Activated naive CD4-positive, alpha-beta T cell treated with anti-CD3 and anti-CD28 coated beads for 36 hours (primary cell): ENCODE results near the gene PGD. TPM values are rescaled to one million over a fixed set of nuclear protein-coding genes. Genes with fewer than 3 reads are reported as not detected.
A peak's percentile ranks its signal among the peaks of the same experiment; 100 is the strongest.

ENCODE experiments used
- CTCF ChIA-PET: fragments of 350-600 bp; sonication (Branson Sonifier 250); formaldehyde crosslinking; loops from one replicate; lab custom pipeline; 2021; ENCODE audit warnings: antibody characterized with exemption; lab: Charles Lee
- DNase-seq: peaks from one replicate; pipeline ENCODE4 v3.0.0-alpha.2; 2020
- H3K27ac Mint-ChIP-seq: one replicate; pipeline ENCODE4 v1.8.0; 2021; ENCODE audit warnings: mild to moderate bottlenecking, mixed read lengths
- H3K27me3 Mint-ChIP-seq: one replicate; pipeline ENCODE4 v1.8.0; 2021; ENCODE audit warnings: low read depth, mixed read lengths
- H3K36me3 Mint-ChIP-seq: one replicate; pipeline ENCODE4 v1.8.0; 2021; ENCODE audit warnings: low read depth, mixed read lengths
- H3K4me1 Mint-ChIP-seq: one replicate; pipeline ENCODE4 v1.8.0; 2021; ENCODE audit warnings: low read depth, mixed read lengths
- H3K4me3 Mint-ChIP-seq: one replicate; pipeline ENCODE4 v1.8.0; 2021; ENCODE audit warnings: mild to moderate bottlenecking, moderate library complexity, mixed read lengths
- H3K9me3 Mint-ChIP-seq: one replicate; pipeline ENCODE4 v1.8.0; 2021; ENCODE audit warnings: mixed read lengths
- intact Hi-C: fragments of 100-400 bp; cut with micrococcal nuclease; formaldehyde crosslinking; loops from one replicate; pipeline ENCODE4 v1.15.1; 2023
- total RNA-seq, 2 experiments: library from RNA; stranded (reverse); gene quantifications; one replicate each; pipeline ENCODE4 v1.2.3, GENCODE V29; 2021

The PGD gene
- total RNA-seq, 2 experiments from 2014 or later: 94.8 to 101 TPM

DNA sequence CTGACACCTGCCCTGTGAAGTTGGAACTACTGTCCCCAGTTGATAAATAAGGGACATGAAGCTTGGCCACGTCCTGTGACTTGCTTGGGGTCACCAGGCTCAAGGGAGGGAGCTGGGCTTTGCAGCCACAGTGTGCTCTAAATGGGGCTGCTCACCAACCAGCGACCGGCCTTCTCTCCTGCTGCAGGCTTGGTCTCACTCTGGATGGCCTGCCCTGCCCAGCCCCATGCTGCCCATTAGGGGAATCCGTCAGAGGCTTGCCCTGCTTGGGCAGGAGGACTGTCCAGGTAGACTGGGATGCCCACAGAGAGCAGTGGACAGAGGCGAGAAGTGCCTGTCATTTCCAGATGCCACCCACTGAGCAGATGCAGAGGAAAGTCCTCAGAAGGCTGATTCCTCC is 30.1 kb downstream of the PGD start:
- intact Hi-C loops: loop anchor here (1.0 to 5.0 kb wide), 7 partner anchors 31 to 802 kb away; partner anchors contain the start of genes KIF1B, LZIC and NMNAT1
- Mint-ChIP-seq H3K36me3 (no peaks in the 10 kb centered on the region), H3K4me3 (no peak overlapping the region), H3K9me3 (no peaks in the 10 kb centered on the region), H3K27me3 (no peaks in the 10 kb centered on the region), H3K27ac (no peak overlapping the region), H3K4me1 (peaks cover 21% of the 10 kb centered on the region)
- CTCF ChIA-PET: interaction anchor here (0.6 to 4.3 kb wide), 8 partner anchors 9 to 554 kb away, joined by 3 to 46 read pairs (median 4); no protein-coding TSS in a partner anchor
- no peak for DNase-seq

DNA sequence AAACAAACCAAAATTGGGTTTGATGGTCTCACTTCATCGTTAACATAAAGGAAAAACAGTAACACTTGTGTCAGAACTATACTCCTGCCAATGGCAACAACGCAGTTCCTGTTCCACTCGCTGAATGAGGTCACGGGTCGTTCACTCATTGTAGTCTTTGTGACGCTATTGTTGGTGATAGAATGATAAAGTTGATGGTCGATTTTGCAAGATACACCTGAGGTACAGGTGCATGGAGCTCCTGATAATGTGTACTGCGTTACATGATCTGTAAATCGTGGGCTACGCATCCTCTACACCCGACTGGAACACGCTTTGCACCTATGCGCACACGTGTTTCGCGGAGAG is 31.0 kb downstream of the PGD start:
- intact Hi-C loops: loop anchor here (1.0 to 5.0 kb wide), 6 partner anchors 42 to 803 kb away; partner anchors contain the start of genes DFFA, LZIC, NMNAT1 and UBE4B
- Mint-ChIP-seq H3K27ac (no peak overlapping the region), H3K36me3 (no peaks in the 10 kb centered on the region), H3K9me3 (no peaks in the 10 kb centered on the region), H3K4me3 (peak overlapping the region; percentile 93), H3K4me1 (peaks cover 21% of the 10 kb centered on the region), H3K27me3 (no peaks in the 10 kb centered on the region)
- CTCF ChIA-PET: interaction anchor here (0.6 to 4.3 kb wide), 13 partner anchors 8 to 480 kb away, joined by 3 to 46 read pairs (median 3); no protein-coding TSS in a partner anchor
- peak; percentile 75 for DNase-seq

DNA sequence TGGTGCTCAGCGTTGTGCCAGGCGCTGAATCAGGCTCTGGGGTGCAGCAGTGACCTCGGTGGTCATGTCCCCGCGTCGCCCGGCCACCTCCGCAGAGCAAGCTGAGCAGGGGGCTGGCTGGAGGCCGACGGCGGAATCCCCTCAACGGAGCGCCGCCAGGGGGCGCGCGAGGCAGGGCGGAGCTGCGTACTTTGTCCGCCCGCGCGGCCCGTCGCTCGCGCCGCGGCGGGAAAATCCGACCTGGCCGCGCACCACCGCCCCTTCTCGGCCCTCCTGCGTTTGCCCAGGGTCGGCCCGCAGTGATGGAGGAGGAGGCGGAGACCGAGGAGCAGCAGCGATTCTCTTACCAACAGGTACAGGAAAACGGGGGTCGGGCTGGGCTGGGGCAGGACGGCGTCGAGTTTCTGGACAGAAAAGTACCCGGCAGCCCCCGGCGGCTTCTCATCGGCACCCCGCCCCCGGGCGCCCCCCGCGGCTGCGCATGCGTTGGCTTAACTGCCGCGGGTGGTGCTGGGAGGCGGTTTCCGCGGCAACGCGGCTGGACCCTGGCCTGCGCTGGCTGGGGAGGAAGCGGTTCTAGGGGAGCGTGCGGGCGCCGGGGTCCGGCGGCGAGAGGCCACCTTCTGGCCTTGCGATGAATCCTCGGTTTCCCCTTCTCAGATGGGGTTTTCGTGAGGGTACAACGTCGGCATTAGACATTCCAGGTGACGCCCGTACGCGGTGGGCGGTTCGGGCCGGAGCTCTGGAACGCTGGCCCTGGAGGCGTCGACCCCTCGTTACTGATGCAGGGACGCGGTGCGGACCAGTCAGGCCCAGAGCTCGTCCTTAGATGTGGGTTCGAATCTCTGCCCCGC is 31.6 kb downstream of the PGD start, which contains the start of gene CENPS:
CENPS (plus strand) TSS at position 218 of the 854 bp plus-strand sequence; CDS start at position 303, 85 bp downstream.
- no peaks in the 10 kb centered on the region for H3K36me3 Mint-ChIP-seq
- CTCF ChIA-PET: interaction anchor here (0.6 to 4.3 kb wide), 13 partner anchors 10 to 479 kb away, joined by 3 to 46 read pairs (median 3); no protein-coding TSS in a partner anchor

DNA sequence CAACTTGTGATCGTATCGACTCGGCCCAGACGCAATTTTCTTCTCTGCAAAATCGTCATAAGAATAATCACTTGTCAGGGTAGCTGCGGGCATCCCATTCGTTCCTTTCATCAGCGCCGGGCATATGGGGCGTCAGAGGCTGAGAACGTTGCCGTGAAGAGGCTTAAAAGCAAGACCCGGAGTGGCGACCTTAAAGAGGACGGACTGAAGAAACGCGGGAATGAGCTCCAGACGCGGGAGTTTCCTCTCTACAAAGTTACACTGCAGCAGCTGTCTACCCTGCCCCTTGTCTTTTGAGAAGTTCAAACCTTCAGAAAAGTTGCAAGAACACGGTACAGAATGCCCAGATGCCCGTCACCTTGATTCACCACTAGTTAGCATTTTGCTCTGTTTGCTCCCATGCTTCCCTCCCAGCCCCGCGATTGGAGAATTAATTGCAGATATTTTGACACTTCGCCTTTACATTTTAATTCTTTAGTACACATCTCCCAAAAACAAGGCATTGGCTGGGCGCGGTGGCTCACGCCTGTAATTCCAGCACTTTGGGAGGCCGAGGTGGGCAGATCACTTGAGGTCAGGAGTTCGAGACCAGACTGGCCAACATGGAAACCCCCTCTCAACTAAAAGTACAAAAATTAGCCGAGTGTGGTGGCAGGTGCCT is 32.3 kb downstream of the PGD start:
- Mint-ChIP-seq H3K9me3 (no peaks in the 10 kb centered on the region), H3K4me1 (peaks cover 21% of the 10 kb centered on the region), H3K27ac (no peak overlapping the region), H3K4me3 (peak overlapping the region; percentile 93), H3K27me3 (no peaks in the 10 kb centered on the region), H3K36me3 (no peaks in the 10 kb centered on the region)
- DNase-seq: peak; percentile 28
- intact Hi-C loops: loop anchor here (2.0 kb wide), 1 partner anchor 436 kb away; no protein-coding TSS in a partner anchor
- CTCF ChIA-PET: interaction anchor here (0.7 to 4.3 kb wide), 5 partner anchors 23 to 222 kb away, joined by 3 to 46 read pairs (median 3); no protein-coding TSS in a partner anchor

More for the DNA sequence above, 31.6 kb downstream of the PGD start, which contains the start of gene CENPS:
- Mint-ChIP-seq H3K9me3 (no peaks in the 10 kb centered on the region), H3K27me3 (no peaks in the 10 kb centered on the region), H3K4me3 (peak within 1 kb of the TSS; percentile 93), H3K27ac (peak within 1 kb of the TSS; percentile 93), H3K4me1 (peaks cover 21% of the 10 kb centered on the region)
- DNase-seq: peak; percentile 79
- intact Hi-C loops: loop anchor here (1.0 to 2.0 kb wide), 4 partner anchors 42 to 436 kb away; partner anchors contain the start of genes DFFA and UBE4B

DNA sequence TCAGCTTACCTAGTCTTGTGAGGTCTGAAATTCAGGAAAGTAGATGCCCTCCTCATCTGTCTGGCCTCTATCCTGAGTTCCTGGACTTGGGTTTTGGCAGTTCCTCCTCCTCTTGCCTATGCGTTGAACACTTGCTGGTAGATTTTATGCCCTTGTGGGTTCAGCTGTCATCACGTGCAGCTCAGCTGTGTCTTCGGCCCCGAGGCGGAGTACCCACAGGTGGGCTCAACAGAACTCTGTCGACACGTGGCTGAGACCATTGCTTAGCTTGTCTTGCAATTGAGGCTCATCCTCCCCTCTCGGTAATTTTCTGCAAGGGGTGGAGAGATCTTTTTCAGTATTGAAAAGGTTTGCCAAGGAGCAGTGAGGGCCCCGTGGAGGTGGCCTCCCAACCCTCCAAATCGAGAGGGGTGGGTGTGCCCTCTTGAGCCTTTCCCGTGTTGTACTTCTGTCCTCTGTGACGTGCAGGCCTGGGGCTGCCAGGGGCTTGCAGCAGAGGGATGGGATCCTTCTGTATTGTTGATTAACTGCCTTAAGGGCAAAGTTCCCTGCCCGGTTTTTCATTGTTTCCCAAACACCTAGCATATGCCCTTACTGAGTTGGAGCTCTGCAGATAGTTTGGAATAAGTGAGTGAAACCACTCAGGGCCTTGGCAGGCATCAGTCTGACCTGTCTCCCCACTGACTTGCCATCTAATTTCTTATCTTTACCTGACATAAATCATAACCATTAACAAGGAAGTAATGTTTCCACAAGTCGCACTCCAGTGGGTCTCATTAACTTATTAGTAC is 34.2 kb downstream of the PGD start:
- H3K36me3 Mint-ChIP-seq: no peaks in the 10 kb centered on the region
- CTCF ChIA-PET: no interaction called here
- intact Hi-C loops: no loop called here

DNA sequence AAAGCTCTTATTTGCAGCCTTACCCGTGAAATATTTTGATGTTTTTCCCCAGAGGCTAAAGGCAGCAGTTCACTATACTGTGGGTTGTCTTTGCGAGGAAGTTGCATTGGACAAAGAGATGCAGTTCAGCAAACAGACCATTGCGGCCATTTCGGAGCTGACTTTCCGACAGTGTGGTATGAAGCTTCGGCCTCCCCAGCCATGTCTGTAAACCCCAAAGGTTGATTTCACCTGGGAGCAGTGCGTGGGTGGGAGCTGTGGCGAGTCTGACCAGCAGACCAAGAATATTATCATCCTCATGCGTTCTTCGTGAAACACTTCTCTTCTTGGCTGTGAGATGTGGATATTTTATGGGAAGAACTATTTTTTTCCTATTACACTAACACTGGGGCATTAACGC is 34.9 kb downstream of the PGD start:
- no peak overlapping the region for H3K4me3 Mint-ChIP-seq
- CTCF ChIA-PET: interaction anchor here (2.4 kb wide), 1 partner anchor 60 kb away, joined by 6 read pairs; no protein-coding TSS in a partner anchor
- intact Hi-C loops: no loop called here

More for the DNA sequence above, 34.2 kb downstream of the PGD start:
- no peaks in the 10 kb centered on the region for H3K27me3 Mint-ChIP-seq
- H3K4me3 Mint-ChIP-seq: no peak overlapping the region
- peaks cover 19% of the 10 kb centered on the region for H3K4me1 Mint-ChIP-seq
- no peak for DNase-seq
- H3K9me3 Mint-ChIP-seq: no peaks in the 10 kb centered on the region
- no peak overlapping the region for H3K27ac Mint-ChIP-seq

DNA sequence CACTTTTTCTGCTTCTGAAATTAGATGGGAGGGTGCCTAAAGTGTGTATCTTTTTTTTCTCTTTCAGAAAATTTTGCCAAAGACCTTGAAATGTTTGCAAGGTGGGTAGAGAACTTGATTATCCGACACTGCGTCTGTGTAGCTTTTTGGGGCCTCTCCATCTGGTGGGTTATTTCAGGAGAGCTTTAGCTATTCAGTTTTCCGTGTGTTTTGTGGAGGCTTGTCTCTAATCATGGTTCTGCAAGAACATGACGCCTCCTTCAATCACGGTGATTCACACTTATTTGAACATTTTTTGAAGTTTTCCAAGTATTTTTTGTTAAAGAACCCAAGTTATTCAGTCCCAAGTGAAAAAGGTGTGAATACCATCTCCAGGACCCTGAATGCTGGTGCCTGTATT is 35.7 kb downstream of the PGD start:
- no peak overlapping the region for H3K4me3 Mint-ChIP-seq
- no peaks in the 10 kb centered on the region for H3K27me3 Mint-ChIP-seq
- H3K4me1 Mint-ChIP-seq: peaks cover 19% of the 10 kb centered on the region
- no peak overlapping the region for H3K27ac Mint-ChIP-seq
- intact Hi-C loops: no loop called here
- DNase-seq: no peak
- no peaks in the 10 kb centered on the region for H3K9me3 Mint-ChIP-seq
- H3K36me3 Mint-ChIP-seq: no peaks in the 10 kb centered on the region
- CTCF ChIA-PET: interaction anchor here (2.4 kb wide), 1 partner anchor 60 kb away, joined by 6 read pairs; no protein-coding TSS in a partner anchor

More for the DNA sequence above, 34.9 kb downstream of the PGD start:
- no peaks in the 10 kb centered on the region for H3K27me3 Mint-ChIP-seq
- DNase-seq: no peak
- no peaks in the 10 kb centered on the region for H3K9me3 Mint-ChIP-seq
- no peaks in the 10 kb centered on the region for H3K36me3 Mint-ChIP-seq
- no peak overlapping the region for H3K27ac Mint-ChIP-seq
- H3K4me1 Mint-ChIP-seq: peaks cover 19% of the 10 kb centered on the region

DNA sequence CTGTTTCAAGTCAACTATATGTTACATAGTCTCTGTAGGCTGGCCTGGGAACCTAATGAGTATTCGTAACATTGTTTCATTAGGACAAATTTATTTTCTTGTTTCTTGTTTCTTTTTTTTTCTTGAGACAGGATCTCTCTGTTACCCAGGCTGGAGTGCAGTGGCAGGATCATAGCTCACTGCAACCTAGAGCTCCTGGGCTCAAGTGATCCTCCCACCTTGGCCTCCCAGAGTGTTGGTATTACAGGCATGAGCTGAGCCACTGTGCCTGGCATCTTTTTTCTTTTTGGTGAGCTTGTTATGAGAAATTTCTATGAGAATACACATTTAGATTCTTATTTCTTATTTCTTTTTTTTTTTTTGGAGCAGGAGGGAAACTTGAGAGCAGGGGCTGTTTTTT is 38.2 kb downstream of the PGD start:
- no peaks in the 10 kb centered on the region for H3K27me3 Mint-ChIP-seq
- no peak for DNase-seq
- no peaks in the 10 kb centered on the region for H3K9me3 Mint-ChIP-seq
- no peak overlapping the region for H3K27ac Mint-ChIP-seq
- peaks cover 4% of the 10 kb centered on the region for H3K4me1 Mint-ChIP-seq
- intact Hi-C loops: no loop called here
- H3K36me3 Mint-ChIP-seq: no peaks in the 10 kb centered on the region
- CTCF ChIA-PET: interaction anchor here (0.6 to 2.2 kb wide), 3 partner anchors 57 to 104 kb away, joined by 3 to 7 read pairs (median 3); no protein-coding TSS in a partner anchor
- H3K4me3 Mint-ChIP-seq: no peak overlapping the region

DNA sequence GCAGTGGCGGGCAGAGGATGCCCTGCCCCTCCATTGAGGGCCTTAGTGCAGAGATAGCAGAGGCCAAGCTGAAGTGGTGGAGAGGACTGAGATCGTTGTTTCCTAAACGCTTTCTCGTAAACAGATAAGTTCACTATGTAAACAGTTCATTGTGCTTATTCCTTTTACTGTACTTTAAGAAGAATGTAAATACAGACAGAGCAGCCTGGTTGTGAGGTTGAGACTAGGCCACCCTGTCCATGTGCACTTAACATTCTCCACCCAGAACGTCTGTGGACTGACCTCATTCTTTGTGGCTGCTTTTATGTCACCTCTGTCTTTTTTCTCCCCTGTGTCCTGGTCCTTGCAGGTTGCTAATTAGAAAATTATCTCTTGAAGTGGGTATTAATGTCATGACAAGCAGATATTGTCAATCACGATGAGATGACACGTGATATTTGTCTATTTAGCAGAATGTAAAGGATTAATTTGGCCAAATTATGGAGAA is 39.9 kb downstream of the PGD start:
- Mint-ChIP-seq H3K4me1 (no peaks in the 10 kb centered on the region), H3K36me3 (no peaks in the 10 kb centered on the region), H3K27ac (no peak overlapping the region), H3K4me3 (no peak overlapping the region), H3K27me3 (no peaks in the 10 kb centered on the region), H3K9me3 (no peaks in the 10 kb centered on the region)
- intact Hi-C loops: no loop called here
- CTCF ChIA-PET: interaction anchor here (1.0 to 2.2 kb wide), 2 partner anchors 10 to 55 kb away, joined by 3 to 7 read pairs; no protein-coding TSS in a partner anchor
- DNase-seq: no peak

DNA sequence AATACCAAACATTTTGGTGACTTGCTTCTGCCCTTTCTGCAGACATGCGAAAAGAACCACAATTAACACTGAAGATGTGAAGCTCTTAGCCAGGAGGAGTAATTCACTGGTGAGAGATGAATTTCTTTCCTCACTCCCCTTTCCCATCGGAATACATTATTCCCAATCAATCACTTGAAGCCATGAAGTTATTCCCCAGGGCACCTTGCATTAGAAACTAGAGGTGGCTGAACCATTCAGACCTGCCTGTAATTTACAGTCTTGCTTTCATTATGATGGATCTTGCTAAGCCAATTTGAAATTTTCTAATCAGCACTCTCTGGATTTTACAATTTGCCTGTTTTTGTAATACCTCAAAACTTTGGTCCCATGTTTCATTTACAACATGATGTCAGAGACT is 41.4 kb downstream of the PGD start:
- CTCF ChIA-PET: interaction anchor here (0.7 kb wide), 1 partner anchor 10 kb away, joined by 3 read pairs; the partner anchor contains the start of gene CENPS
- Mint-ChIP-seq H3K36me3 (no peaks in the 10 kb centered on the region), H3K27me3 (no peaks in the 10 kb centered on the region), H3K27ac (no peak overlapping the region), H3K4me1 (no peaks in the 10 kb centered on the region), H3K4me3 (no peak overlapping the region), H3K9me3 (no peaks in the 10 kb centered on the region)
- DNase-seq: no peak
- intact Hi-C loops: no loop called here

DNA sequence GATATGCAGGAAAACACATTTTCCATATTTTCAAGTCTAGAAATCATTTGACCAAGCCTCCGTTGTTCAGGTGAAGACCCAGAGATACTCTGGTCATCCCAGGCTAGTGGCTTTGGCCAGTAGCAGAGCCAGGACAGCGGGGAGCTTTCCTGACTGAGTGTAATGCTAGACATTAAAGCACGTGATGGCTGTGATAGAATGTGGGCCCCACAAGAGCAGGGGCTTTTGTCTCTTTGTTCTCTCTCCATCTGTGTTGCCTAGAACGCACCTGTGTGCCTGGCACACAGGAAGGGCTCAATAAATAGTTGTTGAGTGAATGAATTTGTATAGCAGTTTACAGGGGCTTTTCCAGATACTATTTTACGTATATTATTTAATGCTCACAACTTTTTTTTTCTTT is 41.9 kb downstream of the PGD start:
- no peaks in the 10 kb centered on the region for H3K4me1 Mint-ChIP-seq
- no peak for DNase-seq
- H3K9me3 Mint-ChIP-seq: no peaks in the 10 kb centered on the region
- H3K27me3 Mint-ChIP-seq: no peaks in the 10 kb centered on the region
- H3K27ac Mint-ChIP-seq: no peak overlapping the region
- CTCF ChIA-PET: no interaction called here
- intact Hi-C loops: no loop called here
- no peak overlapping the region for H3K4me3 Mint-ChIP-seq
- no peaks in the 10 kb centered on the region for H3K36me3 Mint-ChIP-seq
